ENCODE measurements around the gene COL4A6.

COL4A6 gene

DNA sequence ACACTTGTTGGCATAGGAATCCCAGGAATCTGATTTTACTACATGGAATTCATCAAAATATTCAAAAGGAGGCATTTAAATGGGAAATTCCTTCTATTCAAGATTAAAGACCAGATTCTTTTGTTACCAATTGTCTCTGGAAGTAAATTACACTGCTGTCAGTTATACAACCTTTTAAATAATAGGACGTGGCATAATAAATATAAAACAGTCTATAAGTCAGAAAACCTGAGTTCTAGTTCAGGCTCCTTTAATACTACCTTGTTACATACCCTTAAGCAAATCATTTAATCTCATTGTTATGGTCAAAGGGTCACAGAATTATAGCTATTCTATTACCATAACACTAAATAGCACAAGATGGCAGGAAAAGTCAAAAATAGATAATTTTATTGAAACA, 18.8 kb downstream of the COL4A6 start:
- Histone ChIP-seq H2AFZ (ENCODE audit: low read length) (no peak overlapping the region), H3K4me3 (ENCODE audit: low read depth, low read length, poor library complexity, severe bottlenecking) (no peak overlapping the region), H3F3A (ENCODE audit: insufficient read depth, low read length) (no peaks in the 10 kb centered on the region), H3K27me3 (ENCODE audit: insufficient read depth, low read length) (no peaks in the 10 kb centered on the region), H3K4me2 (ENCODE audit: low read length) (no peak overlapping the region), H3K27ac (ENCODE audit: low read depth, low read length, poor library complexity, severe bottlenecking) (no peak overlapping the region), H3K9me3 (ENCODE audit: low read length) (no peaks in the 10 kb centered on the region), H3K9ac (ENCODE audit: low read length) (no peak overlapping the region), H3K9me2 (ENCODE audit: low read depth, low read length) (no peaks in the 10 kb centered on the region), H4K20me1 (ENCODE audit: insufficient read depth, low read length) (no peaks in the 10 kb centered on the region), H3K4me1 (ENCODE audit: insufficient read depth, low read length, severe bottlenecking) (no peaks in the 10 kb centered on the region), H3K79me2 (ENCODE audit: insufficient read depth, low read length) (no peaks in the 10 kb centered on the region), H3K36me3 (ENCODE audit: insufficient read depth, low read length) (no peaks in the 10 kb centered on the region)
- TF ChIP-seq, protein P1, sequence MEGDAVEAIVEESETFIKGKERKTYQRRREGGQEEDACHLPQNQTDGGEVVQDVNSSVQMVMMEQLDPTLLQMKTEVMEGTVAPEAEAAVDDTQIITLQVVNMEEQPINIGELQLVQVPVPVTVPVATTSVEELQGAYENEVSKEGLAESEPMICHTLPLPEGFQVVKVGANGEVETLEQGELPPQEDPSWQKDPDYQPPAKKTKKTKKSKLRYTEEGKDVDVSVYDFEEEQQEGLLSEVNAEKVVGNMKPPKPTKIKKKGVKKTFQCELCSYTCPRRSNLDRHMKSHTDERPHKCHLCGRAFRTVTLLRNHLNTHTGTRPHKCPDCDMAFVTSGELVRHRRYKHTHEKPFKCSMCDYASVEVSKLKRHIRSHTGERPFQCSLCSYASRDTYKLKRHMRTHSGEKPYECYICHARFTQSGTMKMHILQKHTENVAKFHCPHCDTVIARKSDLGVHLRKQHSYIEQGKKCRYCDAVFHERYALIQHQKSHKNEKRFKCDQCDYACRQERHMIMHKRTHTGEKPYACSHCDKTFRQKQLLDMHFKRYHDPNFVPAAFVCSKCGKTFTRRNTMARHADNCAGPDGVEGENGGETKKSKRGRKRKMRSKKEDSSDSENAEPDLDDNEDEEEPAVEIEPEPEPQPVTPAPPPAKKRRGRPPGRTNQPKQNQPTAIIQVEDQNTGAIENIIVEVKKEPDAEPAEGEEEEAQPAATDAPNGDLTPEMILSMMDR (IDR thresholded peaks at IDR 0.05; ENCODE audit: low read length), result no peak
- no peak for TF ChIP-seq EZH2 (IDR thresholded peaks at IDR 0.05; ENCODE audit: borderline replicate concordance, low read length)

DNA sequence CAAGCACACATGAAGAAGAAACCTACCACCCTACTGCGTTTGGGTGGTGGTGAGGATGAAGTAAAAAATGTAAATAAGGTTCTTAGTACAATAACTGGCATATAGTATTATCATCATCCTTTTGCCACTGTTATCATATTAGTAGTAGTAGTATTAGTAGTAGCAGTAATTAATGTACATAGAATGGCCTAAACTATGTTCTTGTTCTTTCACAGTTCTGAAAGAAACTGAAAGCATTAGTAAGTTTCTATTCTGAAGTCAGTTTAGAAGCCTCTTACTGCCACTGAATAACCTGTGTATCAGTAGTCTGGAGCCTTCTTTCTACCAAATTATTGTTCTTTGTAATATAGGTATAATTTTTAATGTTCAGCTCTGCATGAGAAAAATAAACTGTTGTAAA, 21.0 kb downstream of the COL4A6 start:
- H3K4me3 ChIP-seq (ENCODE audit: low read depth, low read length, poor library complexity, severe bottlenecking), result no peak overlapping the region
- no peak for TF ChIP-seq EZH2 (IDR thresholded peaks at IDR 0.05; ENCODE audit: borderline replicate concordance, low read length)
- TF ChIP-seq, protein P1 (IDR thresholded peaks at IDR 0.05; ENCODE audit: low read length), result no peak
- no peaks in the 10 kb centered on the region for H3K9me3 ChIP-seq (ENCODE audit: low read length)
- H3K4me2 ChIP-seq (ENCODE audit: low read length), result no peak overlapping the region
- no peaks in the 10 kb centered on the region for H3K79me2 ChIP-seq (ENCODE audit: insufficient read depth, low read length)
- H3K27ac ChIP-seq (ENCODE audit: low read depth, low read length, poor library complexity, severe bottlenecking), result no peak overlapping the region
- no peaks in the 10 kb centered on the region for H3K9me2 ChIP-seq (ENCODE audit: low read depth, low read length)
- H2AFZ ChIP-seq (ENCODE audit: low read length), result no peak overlapping the region
- H3K36me3 ChIP-seq (ENCODE audit: insufficient read depth, low read length), result no peaks in the 10 kb centered on the region
- no peaks in the 10 kb centered on the region for H3K27me3 ChIP-seq (ENCODE audit: insufficient read depth, low read length)
- no peaks in the 10 kb centered on the region for H4K20me1 ChIP-seq (ENCODE audit: insufficient read depth, low read length)
- H3F3A ChIP-seq (ENCODE audit: insufficient read depth, low read length), result no peaks in the 10 kb centered on the region
- no peak overlapping the region for H3K9ac ChIP-seq (ENCODE audit: low read length)
- no peaks in the 10 kb centered on the region for H3K4me1 ChIP-seq (ENCODE audit: insufficient read depth, low read length, severe bottlenecking)

DNA sequence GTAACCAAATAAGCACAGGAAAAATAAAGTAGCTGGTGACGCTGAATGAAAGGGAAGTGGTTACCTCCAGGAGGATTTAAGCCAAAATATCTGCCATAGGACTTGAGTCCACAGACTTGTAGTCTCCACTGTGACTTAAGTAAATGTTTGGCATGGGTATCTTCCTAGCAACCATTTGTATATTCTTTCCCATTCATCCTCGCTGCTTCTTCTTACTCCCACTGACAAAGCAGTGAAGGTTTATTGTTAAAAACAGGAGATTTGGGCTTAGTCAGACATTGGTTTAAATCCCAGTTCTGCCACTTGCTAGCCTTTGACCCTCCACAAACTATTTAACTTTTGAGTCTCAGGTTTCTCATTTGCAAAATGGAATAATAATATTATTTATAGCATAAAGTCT, 22.3 kb downstream of the COL4A6 start:
- Histone ChIP-seq H3K27me3 (ENCODE audit: insufficient read depth, low read length) (no peaks in the 10 kb centered on the region), H3K4me1 (ENCODE audit: insufficient read depth, low read length, severe bottlenecking) (no peaks in the 10 kb centered on the region), H3F3A (ENCODE audit: insufficient read depth, low read length) (no peaks in the 10 kb centered on the region), H3K36me3 (ENCODE audit: insufficient read depth, low read length) (no peaks in the 10 kb centered on the region), H3K27ac (ENCODE audit: low read depth, low read length, poor library complexity, severe bottlenecking) (no peak overlapping the region), H3K9ac (ENCODE audit: low read length) (no peak overlapping the region), H3K79me2 (ENCODE audit: insufficient read depth, low read length) (no peaks in the 10 kb centered on the region), H4K20me1 (ENCODE audit: insufficient read depth, low read length) (no peaks in the 10 kb centered on the region), H3K4me2 (ENCODE audit: low read length) (no peak overlapping the region), H3K9me2 (ENCODE audit: low read depth, low read length) (no peaks in the 10 kb centered on the region), H3K4me3 (ENCODE audit: low read depth, low read length, poor library complexity, severe bottlenecking) (no peak overlapping the region), H3K9me3 (ENCODE audit: low read length) (no peaks in the 10 kb centered on the region), H2AFZ (ENCODE audit: low read length) (no peak overlapping the region)
- no peak for TF ChIP-seq EZH2 (IDR thresholded peaks at IDR 0.05; ENCODE audit: borderline replicate concordance, low read length)
- TF ChIP-seq, protein P1 (IDR thresholded peaks at IDR 0.05; ENCODE audit: low read length), result no peak

Measured in OCI-LY1 (cell line).